KG1 (cell line): Measurements from ENCODE around the gene PPIA.
"Not testable (repeated sequence)": the region's sequence is repeated elsewhere in the genome, so short reads cannot be mapped to it uniquely, and the experiment has no call there.

Source experiments
- DNase-seq: peaks from one replicate; lab custom pipeline; 2025; lab: John Stamatoyannopoulos, UW

The PPIA gene

DNA sequence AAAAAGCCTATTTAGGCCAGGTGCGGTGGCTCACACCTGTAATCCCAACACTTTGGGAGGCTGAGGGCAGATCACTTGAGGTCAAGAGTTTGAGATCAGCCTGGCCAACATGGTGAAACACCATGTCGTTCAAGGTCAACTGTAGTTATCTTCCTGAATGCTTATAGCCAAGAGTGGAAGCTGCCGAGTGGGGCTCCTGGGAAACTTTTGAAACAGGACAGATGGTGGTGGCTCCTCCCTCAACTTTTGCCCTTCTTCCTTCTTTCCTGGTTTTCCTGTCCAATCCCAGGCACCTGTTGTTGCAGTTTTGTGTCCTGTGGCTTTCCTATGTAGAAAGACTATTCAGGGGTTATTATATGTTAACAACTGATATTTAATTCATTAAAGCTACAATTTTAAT is 8.7 kb upstream of the PPIA start:
- no peak for DNase-seq

- DNase-seq: no peak
Observed at GRCh38 chr7:44789990-44790389, 6.5 kb upstream of the PPIA start.

- no peak for DNase-seq
Observed at GRCh38 chr7:44791278-44792219, 4.9 kb upstream of the PPIA start.

GRCh38 chr7:44793919-44794318 is 2.6 kb upstream of the PPIA start:
- DNase-seq: no peak

DNA sequence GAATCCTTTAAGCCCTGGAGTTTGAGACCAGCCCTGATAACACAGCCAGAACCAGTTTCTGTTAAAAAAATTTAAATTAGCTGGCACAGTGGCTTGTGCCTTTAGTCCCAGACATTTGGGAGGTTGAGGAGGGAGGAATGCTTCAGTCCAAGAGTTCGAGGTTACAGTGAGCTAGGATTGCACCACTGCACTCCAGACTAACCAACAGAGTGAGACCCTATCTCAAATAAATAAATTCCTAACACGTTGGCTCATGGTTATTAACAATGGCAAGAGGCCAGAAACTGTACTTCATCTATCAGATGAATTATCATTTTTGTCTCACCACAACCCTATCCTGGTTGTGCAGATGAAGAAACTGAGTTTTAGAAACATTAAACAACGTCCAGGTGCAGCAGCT is 2.1 kb upstream of the PPIA start:
- DNase-seq: no peak

- no peak for DNase-seq
Observed at GRCh38 chr7:44796034-44796503, 412 bp upstream of the PPIA start.

DNA sequence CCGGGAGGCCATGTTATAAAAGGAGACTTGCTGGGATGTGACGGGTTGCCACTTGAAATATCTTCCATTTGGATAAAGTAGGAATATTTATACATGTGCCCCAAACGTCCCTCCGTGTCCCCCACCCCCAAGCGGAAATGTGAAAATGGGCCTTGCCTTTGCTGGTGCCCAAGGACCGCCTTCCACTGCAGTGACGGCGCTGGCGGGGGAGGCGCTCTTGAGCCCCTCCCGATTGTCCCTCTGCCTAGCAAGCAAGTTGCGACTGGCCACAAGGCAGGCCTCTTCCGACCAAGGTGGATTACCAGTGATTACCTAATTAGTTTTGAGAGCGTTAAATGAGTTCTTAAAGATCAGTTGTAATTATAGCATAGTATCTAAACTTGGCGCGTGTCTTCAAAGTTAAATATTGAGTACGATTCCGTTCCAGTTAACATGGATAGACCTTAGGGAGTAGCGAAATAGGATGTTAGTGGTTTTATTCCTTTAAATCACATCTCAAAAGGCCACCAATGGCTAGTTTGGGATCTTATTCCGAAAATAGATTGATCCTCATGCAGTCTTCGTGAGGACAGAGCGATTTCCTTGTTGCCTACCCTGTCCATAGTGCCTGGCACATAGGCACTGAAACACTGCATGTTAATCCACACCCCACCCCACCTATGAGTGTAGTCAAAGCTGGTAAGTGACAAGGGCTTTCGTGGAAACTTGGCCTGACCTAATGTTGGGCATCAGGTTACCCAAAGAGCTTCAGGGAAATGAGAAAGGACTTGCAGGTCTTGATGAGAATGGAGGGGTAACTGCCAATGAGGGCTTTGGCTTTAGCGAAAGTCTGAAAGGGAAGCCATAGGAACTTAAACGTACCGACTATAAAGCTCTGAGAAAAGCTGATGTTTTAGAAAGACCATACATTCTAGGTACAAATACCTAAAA is 1.1 kb downstream of the PPIA start:
- peak; percentile 62 for DNase-seq

- no peak for DNase-seq
Observed at GRCh38 chr7:44798649-44799305, 2.3 kb downstream of the PPIA start.

DNA sequence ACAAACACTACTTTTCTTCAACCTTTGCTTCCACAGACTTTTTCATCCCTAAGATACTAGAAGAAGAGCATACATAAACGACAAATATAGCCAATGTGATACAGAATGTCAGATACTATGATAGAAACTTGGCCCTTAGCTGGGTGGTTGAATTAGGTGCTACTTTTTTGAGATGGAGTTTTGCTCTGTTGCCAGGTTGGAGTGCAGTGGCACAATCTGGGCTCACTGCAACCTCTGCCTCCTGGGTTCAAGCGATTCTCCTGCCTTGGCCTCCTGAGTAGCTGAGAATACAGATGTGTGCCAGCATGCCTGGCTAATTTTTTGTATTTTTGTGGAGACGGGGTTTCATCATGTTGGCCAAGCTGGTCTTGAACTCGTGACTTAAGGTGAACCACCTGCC is 3.5 kb downstream of the PPIA start:
- no peak for DNase-seq

GRCh38 chr7:44801890-44802289 is 5.4 kb downstream of the PPIA start:
- no peak for DNase-seq

- no peak for DNase-seq
Observed at GRCh38 chr7:44802418-44803025, 6.0 kb downstream of the PPIA start.

- not testable (repeated sequence) for DNase-seq
Observed at GRCh38 chr7:44803828-44804519, 7.5 kb downstream of the PPIA start.

- DNase-seq: no peak
Observed at GRCh38 chr7:44805950-44806349, 9.5 kb downstream of the PPIA start.

GRCh38 chr7:44808914-44809393 is 12.5 kb downstream of the PPIA start:
- DNase-seq: no peak

- DNase-seq: no peak
Observed at GRCh38 chr7:44811093-44811492, 14.6 kb downstream of the PPIA start.

DNA sequence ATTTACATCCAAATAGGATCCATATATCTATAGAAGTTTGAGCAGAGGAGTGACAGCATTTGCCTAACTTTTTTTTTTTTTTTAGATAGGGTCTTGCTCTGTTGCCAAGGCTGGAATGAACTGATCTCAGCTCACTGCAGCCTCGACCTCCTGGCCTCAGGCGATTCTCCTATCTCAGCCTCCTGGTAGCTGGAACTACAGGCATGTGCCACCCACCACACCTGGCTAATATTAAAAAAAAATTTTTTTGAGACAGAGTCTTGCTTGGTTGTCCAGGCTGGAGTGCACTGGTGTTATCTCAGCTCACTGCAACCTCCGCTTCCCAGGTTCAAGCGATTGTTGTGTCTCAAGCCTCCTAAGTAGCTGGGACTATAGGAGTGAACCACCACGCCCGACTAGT is 15.1 kb downstream of the PPIA start:
- DNase-seq: no peak

DNA sequence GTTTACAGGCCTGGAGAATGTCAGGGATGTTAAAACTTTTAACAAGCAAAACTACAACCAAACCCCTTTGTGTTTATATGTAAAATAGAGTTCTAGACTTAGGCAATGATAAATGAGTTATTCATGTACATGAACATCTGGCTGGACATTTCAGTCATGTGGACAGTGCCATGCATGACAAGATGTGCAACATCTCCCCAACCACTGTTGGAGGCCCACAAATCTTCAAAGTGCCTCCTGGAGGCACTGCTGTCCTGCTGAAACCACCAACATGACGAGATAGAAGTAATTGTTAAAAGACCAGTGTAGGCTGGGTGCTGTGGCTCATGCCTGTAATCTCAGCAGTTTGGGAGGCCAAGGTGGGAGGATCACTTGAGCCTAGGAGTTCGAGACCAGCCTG is 18.4 kb downstream of the PPIA start:
- DNase-seq: no peak

DNA sequence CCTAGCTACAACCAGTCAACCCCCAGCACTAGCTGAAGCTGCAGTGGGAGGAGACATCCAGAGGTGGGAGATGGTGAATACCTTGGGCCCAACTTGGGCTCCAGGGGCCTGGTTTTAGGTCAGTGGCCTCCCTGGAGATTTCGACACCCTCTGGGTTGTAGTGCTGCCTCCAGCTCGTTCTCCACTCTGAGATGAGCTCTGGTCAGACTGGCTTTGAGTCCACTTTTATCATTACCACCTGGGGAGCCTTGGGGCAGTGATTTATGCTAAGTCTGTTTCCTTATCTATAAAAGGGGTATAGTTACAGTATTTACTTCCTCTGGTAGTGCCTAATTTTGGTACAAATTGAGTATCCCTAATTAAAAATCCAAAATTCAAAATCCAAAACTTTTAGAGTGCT is 22.8 kb downstream of the PPIA start:
- no peak for DNase-seq

GRCh38 chr7:44823255-44823781 is 26.8 kb downstream of the PPIA start:
- no peak for DNase-seq

- DNase-seq: no peak
Observed at GRCh38 chr7:44824894-44825526, 28.5 kb downstream of the PPIA start.
